ENCODE results near the gene ELMO1.

Gene ELMO1
- total RNA-seq, result 119 to 173 (median 140) reads per million in 4 donors

DNA sequence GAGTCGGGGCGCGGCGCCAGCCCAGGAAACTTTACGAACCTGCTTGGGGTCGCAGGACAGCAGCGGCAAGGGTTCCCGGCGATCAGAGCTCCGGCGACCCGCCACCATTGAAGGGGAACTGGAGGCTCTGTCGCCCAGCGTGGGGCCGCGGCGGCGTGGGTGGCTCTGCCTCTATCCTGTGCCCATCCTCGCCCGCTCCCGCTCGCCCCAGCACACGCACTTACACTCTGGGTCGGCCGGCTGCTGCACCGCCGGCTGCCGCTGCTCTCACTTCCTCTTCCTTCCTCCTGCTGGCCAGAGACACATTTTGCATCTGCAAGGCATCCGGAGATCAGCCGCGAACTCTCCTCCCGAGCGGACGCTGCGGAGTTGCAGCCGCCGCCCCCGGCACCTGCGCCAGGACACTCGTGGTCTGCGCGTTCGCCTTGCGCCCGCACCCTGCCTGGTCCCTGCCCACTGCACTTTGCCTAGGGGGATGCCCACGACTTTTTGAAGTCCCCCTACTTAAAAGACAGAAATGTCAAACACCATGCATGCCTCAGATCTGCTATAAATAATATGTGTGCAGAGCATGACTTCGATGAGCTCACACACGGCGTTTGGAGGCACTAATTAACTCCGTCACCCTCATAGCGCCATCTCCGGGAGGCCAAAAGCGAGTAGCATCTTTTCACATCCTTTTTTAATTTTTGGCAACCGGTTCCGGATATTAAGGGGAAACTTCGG lies at the start of gene ELMO1:
ELMO1 (minus strand) TSS at position 229 of the 726 bp plus-strand sequence. CDS start 106,174 bp downstream, outside the sequence.
- peak; percentile 60 to 93 (median 68) for DNase-seq

DNA sequence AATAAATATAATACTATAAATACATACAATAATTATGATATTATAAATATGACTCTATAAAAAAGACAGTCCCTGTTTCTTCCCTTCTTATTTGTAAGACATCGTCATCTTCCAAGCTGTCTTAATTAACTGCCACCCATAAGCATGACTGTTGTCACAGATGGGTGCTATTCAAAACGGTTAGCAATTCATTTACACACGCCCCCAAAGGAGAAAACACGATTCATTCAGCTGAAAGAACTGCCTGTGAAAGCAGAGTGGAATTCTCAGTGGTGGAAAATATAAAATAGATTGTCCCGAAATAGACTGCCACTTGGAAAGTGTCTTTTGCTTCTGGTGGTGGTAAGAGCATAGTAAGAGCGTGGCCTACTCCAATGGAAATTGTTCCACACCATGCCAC lies 48.9 kb upstream of the ELMO1 start:
- no peak for DNase-seq

DNA sequence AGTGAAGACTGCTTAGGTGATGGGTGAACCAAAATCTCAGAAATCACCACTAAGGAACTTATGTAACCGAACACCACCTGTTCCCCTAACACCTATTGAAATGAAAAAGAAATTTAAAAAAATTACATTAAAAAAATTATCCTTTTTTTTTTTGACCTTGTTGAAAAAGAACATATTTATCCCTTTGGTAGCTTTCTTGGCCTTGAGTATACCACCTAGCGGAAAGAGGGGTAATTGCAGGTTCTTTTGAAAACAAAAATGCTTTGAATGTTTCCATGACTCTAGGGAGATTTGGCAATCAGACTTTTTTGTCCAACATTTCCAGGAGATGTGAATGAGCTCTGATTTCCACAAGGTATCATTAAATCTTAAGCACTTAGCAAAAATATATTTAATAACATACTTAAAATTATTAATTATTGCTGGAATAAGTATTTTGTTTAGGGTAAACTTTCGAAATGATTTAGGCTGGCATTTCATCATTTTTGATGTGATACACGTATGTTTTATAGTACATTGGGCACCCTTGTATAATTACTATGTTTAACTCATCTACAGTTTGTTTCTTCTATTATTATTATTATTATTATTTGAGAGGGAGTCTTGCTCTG lies 47.0 kb upstream of the ELMO1 start:
- peak in 1 of 5 donors; percentile 23 for DNase-seq

- no peak for DNase-seq
These were observed 46.3 kb upstream of the ELMO1 start for GRCh38 chr7:37494926-37495325.

- no peak for DNase-seq
These were observed 45.1 kb upstream of the ELMO1 start for GRCh38 chr7:37493810-37494209.

- no peak for DNase-seq
These were observed 44.5 kb upstream of the ELMO1 start for GRCh38 chr7:37493123-37493522.

GRCh38 chr7:37491919-37492694 lies 43.4 kb upstream of the ELMO1 start:
- DNase-seq, result no peak

DNA sequence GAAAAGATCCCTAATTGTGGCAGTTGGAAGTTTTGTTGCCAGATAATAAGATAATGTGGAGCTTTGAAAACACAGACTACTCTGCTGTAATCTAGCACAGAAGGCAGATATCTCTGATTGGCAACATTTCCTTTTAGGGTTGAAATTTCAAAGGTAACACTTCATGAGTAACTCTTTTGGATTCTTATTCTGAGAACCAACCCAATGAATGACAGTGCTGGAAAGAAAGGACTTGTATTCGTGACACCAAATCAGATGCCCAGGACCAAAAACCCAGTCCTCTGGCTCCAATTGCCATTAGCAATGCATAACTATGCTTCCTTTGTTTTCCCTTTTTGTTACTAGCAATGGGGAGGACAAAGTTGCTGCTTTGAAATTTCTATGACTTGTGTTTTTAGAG lies 41.0 kb upstream of the ELMO1 start:
- DNase-seq, result no peak

- DNase-seq, result no peak
These were observed 39.6 kb upstream of the ELMO1 start for GRCh38 chr7:37488163-37488764.

DNA sequence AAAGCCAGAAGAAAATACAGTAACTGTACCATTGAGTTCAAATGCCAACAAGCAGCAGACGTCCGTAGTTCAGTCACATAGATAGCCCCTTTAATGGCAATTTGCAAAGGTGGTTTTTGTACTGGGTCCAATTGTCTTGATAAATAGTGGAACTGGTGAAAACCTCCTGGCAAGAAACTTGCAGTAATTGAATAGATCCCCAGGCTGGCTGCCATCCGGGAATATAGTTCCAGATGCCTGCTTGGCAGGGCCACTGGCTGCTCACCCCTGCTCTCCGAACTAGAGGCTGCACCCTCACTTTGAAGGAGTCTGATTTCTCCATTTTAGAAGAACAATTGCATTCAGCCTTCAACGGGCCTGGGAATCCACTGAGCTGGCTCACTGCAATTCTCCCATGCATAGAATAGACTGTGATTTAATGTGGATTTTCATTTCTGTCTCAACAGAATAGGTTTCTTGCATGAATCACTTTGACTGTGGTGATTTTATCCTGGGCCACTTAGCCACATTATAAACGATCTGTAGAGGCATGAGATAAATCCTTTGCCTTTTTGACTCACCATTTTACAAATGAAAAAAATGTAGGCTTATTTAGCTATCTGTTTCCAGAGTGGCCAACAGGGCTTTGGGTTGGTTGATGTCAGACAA lies 35.9 kb upstream of the ELMO1 start:
- no peak for DNase-seq

- no peak for DNase-seq
These were observed 35.0 kb upstream of the ELMO1 start for GRCh38 chr7:37483627-37484026.

GRCh38 chr7:37482953-37483352 lies 34.3 kb upstream of the ELMO1 start:
- DNase-seq, result no peak

- DNase-seq, result no peak
These were observed 33.8 kb upstream of the ELMO1 start for GRCh38 chr7:37482505-37482904.

DNA sequence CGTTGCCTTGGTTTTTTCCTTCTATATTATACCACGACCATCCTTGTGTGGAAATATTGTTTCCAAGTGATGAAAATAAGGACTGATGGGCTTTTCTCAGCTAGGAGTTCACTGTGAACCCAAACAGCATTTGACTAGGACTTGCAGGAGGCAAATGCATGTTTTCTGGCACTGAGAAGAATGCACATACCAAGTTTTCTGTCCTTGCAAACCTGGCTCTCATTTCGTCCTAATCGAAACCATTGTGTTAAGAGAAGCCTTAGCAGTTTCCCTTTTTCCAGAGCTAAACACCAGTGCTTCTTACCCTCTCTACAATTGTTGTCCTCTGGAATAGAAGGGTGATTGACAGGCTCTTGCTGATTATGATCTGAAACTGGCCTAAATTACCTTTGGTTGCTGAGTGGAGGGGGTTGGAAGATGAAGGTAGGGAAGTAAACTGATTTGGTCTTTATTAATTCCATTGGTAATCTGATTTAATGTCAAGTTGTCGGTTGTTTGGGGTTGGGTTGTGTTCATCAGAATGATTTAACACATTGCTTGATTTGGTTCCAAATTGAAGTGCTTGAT lies 33.1 kb upstream of the ELMO1 start:
- no peak for DNase-seq

DNA sequence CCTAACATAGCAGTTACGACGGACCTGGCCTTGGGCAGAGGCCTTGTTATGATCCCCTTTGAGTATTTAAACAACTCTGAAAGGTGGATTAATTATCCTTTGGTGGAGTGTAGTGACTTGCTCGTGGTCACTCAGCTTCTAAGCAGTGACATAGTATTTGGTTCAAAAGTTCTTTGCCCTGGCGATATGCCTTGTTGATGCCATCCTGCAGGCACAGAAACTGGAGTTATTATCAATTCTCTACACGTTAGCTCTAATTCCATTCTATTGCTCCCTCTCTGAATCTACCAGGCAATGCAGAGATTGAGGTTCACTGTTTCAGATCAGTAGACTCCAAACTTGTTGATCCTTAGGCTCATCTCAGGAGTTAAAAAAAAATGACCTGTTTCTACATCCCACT lies 32.5 kb upstream of the ELMO1 start:
- DNase-seq, result no peak

GRCh38 chr7:37480041-37481031 lies 31.7 kb upstream of the ELMO1 start:
- DNase-seq, result no peak

DNA sequence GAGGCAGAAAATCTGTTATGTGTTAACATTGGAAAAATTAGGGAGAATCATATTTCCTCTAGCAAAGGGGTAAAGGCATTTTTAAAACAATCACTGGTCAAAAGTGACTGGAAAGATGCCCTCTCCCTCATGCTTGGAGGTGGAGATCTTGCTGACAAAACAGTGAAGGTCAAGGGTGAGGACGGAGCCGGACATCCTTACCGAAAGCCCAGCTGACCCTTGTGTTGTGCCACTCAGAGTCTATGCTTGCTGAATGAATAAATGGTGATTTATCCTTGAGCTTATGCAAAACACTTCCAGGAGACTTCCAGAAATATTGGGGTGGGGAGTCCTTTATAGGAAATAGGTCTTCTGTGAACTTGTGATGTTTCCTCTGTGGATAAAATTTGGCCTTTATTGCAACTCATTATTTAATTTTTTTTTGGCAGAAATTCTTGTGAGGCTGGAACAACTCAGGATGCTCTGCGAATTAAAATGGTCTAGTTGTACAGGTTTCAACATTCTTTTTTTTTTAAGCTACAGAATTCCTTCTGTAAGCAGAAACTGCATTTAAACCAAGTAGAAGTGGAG lies 28.3 kb upstream of the ELMO1 start:
- no peak for DNase-seq

GRCh38 chr7:37476428-37476827 lies 27.8 kb upstream of the ELMO1 start:
- DNase-seq, result no peak

DNA sequence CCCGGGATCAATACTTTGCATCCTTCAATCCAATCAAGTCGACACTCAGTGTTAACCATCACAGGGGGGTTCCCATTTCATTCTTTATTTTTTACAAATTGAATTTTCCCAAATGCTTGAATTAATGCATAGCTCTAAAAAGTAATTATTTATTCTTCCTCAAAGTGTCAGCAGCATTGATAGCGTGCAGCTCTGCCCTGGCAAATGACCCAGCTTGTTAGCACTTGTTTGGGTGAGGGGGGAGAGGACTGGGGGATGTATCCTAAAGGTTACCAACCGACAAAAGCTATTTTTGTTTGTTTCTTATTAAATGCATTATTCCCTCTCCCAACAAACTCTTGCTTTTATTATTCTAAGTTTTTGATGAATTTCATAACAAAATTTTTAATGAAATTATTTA lies 27.0 kb upstream of the ELMO1 start:
- DNase-seq, result no peak

DNA sequence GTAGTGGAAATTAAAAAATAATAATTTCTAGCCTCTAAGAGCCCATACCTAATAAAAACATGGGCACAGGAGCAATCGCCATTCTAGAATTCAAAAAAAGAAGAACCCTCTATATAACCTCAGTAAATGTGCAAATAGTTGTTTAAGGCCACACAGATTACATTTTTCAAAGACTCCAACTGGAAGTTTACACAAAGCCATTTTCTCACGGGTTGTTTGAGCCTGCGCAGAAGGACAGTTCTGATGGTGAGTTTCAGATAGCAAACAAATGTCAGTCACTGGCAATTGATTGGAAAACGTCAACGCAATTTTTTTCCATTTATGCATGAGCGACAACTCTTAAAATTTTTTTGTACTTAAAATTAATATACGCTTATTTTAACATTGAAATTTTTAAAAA lies 23.0 kb upstream of the ELMO1 start:
- no peak for DNase-seq

- peak in 1 of 5 donors; percentile 42 for DNase-seq
These were observed 18.3 kb upstream of the ELMO1 start for GRCh38 chr7:37467002-37467401.
